ENCODE data around the gene KRT74. TPM values are rescaled to one million over a fixed set of nuclear protein-coding genes. Genes with fewer than 3 reads are reported as not detected.

The KRT74 gene
- total and polyA plus RNA-seq, 10 of the 15 experiments (the other 5 are each of a cell fraction or from before 2014, with no cell fraction given) = not detected

DNA sequence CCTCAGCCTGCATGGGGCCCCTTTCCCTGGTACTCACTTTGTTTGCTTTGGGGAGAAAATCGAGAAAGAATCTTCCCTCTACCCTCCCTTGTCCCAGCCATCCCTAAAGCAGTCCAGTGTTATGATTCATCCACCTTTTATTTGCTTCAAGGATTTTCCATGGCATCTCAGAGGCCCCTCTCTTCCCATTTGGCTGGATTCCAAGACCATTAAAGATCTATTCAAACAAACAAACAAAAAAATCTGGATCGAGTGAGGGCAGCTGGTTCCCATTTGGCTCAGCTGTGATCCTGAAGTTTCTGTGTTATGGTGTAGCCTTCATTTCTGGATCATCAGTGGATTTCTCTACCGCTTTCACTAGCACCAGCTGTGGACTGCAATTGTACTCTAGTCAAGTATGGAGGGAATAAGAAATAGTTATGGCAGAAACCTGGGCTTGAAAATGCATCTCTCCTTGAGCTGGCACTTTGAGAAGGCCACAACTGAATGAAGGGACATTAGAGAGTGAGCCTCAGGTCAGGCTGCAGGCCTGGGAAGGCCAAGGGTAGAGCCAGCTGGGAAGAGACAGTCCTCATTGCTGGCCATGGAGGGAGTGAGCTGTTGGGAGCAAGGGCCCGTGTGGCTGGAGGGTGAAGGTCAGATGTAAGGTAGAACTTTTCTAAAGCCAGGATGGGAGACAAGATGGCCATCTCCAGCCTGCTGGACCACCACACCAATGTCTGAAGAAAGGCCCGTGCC lies 34.4 kb downstream of the KRT74 start (continued):
- TF ChIP-seq, protein P1, sequence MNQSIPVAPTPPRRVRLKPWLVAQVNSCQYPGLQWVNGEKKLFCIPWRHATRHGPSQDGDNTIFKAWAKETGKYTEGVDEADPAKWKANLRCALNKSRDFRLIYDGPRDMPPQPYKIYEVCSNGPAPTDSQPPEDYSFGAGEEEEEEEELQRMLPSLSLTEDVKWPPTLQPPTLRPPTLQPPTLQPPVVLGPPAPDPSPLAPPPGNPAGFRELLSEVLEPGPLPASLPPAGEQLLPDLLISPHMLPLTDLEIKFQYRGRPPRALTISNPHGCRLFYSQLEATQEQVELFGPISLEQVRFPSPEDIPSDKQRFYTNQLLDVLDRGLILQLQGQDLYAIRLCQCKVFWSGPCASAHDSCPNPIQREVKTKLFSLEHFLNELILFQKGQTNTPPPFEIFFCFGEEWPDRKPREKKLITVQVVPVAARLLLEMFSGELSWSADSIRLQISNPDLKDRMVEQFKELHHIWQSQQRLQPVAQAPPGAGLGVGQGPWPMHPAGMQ (IDR thresholded peaks at IDR 0.05; ENCODE audit: borderline replicate concordance) = no peak
- TF ChIP-seq ATF7 (IDR thresholded peaks at IDR 0.05; ENCODE audit: low read depth) = no peak
- no peak for TF ChIP-seq ZNF207 (IDR thresholded peaks at IDR 0.05; ENCODE audit: borderline replicate concordance)
- TF ChIP-seq TCF12 (IDR thresholded peaks at IDR 0.05; ENCODE audit: low read depth, low read length) = no peak
- TF ChIP-seq, protein P2, sequence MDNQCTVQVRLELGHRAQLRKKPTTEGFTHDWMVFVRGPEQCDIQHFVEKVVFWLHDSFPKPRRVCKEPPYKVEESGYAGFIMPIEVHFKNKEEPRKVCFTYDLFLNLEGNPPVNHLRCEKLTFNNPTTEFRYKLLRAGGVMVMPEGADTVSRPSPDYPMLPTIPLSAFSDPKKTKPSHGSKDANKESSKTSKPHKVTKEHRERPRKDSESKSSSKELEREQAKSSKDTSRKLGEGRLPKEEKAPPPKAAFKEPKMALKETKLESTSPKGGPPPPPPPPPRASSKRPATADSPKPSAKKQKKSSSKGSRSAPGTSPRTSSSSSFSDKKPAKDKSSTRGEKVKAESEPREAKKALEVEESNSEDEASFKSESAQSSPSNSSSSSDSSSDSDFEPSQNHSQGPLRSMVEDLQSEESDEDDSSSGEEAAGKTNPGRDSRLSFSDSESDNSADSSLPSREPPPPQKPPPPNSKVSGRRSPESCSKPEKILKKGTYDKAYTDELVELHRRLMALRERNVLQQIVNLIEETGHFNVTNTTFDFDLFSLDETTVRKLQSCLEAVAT (IDR thresholded peaks at IDR 0.05) = no peak
- TF ChIP-seq CREM (IDR thresholded peaks at IDR 0.05; ENCODE audit: low read depth) = no peak
- no peak for TF ChIP-seq SUZ12 (IDR thresholded peaks at IDR 0.05; ENCODE audit: unreplicated experiment)
- no peak for TF ChIP-seq EZH2 (IDR thresholded peaks at IDR 0.05; ENCODE audit: borderline replicate concordance, control insufficient read depth, low read depth, low read length)
- TF ChIP-seq, protein P3, sequence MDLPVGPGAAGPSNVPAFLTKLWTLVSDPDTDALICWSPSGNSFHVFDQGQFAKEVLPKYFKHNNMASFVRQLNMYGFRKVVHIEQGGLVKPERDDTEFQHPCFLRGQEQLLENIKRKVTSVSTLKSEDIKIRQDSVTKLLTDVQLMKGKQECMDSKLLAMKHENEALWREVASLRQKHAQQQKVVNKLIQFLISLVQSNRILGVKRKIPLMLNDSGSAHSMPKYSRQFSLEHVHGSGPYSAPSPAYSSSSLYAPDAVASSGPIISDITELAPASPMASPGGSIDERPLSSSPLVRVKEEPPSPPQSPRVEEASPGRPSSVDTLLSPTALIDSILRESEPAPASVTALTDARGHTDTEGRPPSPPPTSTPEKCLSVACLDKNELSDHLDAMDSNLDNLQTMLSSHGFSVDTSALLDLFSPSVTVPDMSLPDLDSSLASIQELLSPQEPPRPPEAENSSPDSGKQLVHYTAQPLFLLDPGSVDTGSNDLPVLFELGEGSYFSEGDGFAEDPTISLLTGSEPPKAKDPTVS (IDR thresholded peaks at IDR 0.05; ENCODE audit: low read depth, low read length) = no peak
- no peak for TF ChIP-seq SMAD5 (IDR thresholded peaks at IDR 0.05; ENCODE audit: low read depth)
